GM19463 (cell line): ENCODE results near the gene NLGN4Y.
"Not testable (repeated sequence)": the region's sequence is repeated elsewhere in the genome, so short reads cannot be mapped to it uniquely, and the experiment has no call there.

Experiments used
- ATAC-seq: cut with Tn5 transposase; IDR thresholded peaks from one replicate; pipeline ENCODE4 v1.9.1; 2021; ENCODE audit warnings: mild to moderate bottlenecking, moderate library complexity; ENCODE audit not compliant: unreplicated experiment

Gene NLGN4Y

GRCh38 chrY:14829366-14829885, 305.1 kb downstream of the NLGN4Y start:
- no peak for ATAC-seq

- no peak for ATAC-seq
Observed at GRCh38 chrY:14834103-14835060, 310.1 kb downstream of the NLGN4Y start.

- ATAC-seq = no peak
Observed at GRCh38 chrY:14837466-14837865, 313.1 kb downstream of the NLGN4Y start.

- no peak for ATAC-seq
Observed at GRCh38 chrY:14850734-14851133, 326.4 kb downstream of the NLGN4Y start.

- ATAC-seq = no peak
Observed at GRCh38 chrY:14860448-14860847, 336.1 kb downstream of the NLGN4Y start.

- not testable (repeated sequence) for ATAC-seq
Observed at GRCh38 chrY:14861033-14861432, 336.7 kb downstream of the NLGN4Y start.

GRCh38 chrY:14871971-14872370, 347.6 kb downstream of the NLGN4Y start:
- ATAC-seq = no peak
